HEK293 (cell line): ENCODE results near the gene MCOLN1.
A peak's percentile ranks its signal among the peaks of the same experiment; 100 is the strongest.

ENCODE experiments used
- BCL11A ChIP-seq: fragments of 450-650 bp; formaldehyde crosslinking; IDR thresholded peaks from 2 replicates; pipeline ENCODE4 v1.5.1; 2016; ENCODE audit warnings: low read depth, missing biosample characterization, missing genetic modification characterization
- FEZF1 ChIP-seq: fragments of 450-650 bp; formaldehyde crosslinking; IDR thresholded peaks from 2 replicates; pipeline ENCODE4 v1.5.1; 2016; ENCODE audit warnings: missing biosample characterization, missing genetic modification characterization
- KLF16 ChIP-seq: fragments of 450-650 bp; formaldehyde crosslinking; IDR thresholded peaks from 2 replicates; pipeline ENCODE4 v1.5.1; 2017; ENCODE audit warnings: missing biosample characterization, missing genetic modification characterization
- KLF8 ChIP-seq: fragments of 450-650 bp; formaldehyde crosslinking; IDR thresholded peaks from 2 replicates; pipeline ENCODE4 v1.5.1; 2016; ENCODE audit warnings: missing biosample characterization, missing genetic modification characterization
- SCRT1 ChIP-seq: fragments of 450-650 bp; formaldehyde crosslinking; IDR thresholded peaks from 2 replicates; pipeline ENCODE4 v1.5.1; 2016; ENCODE audit warnings: missing biosample characterization, missing genetic modification characterization, borderline replicate concordance
- SP7 ChIP-seq: fragments of 450-650 bp; formaldehyde crosslinking; IDR thresholded peaks from 2 replicates; pipeline ENCODE4 v1.5.1; 2016; ENCODE audit warnings: missing biosample characterization, missing genetic modification characterization
- ZBTB1 ChIP-seq: fragments of 450-650 bp; formaldehyde crosslinking; IDR thresholded peaks from 2 replicates; pipeline ENCODE4 v1.5.1; 2016; ENCODE audit warnings: missing biosample characterization, missing genetic modification characterization
- ZBTB48 ChIP-seq: fragments of 450-650 bp; formaldehyde crosslinking; IDR thresholded peaks from 2 replicates; pipeline ENCODE4 v1.5.1; 2016; ENCODE audit warnings: missing biosample characterization, missing genetic modification characterization
- ZFP3 ChIP-seq: fragments of 450-650 bp; formaldehyde crosslinking; IDR thresholded peaks from 2 replicates; pipeline ENCODE4 v1.5.1; 2016; ENCODE audit warnings: low read depth, missing biosample characterization, missing genetic modification characterization
- ZFP37 ChIP-seq: fragments of 450-650 bp; formaldehyde crosslinking; IDR thresholded peaks from 2 replicates; pipeline ENCODE4 v1.5.1; 2016; ENCODE audit warnings: missing biosample characterization, missing genetic modification characterization
- ZNF112 ChIP-seq: fragments of 450-650 bp; formaldehyde crosslinking; IDR thresholded peaks from 2 replicates; pipeline ENCODE4 v1.5.0; 2017; ENCODE audit warnings: missing biosample characterization, missing genetic modification characterization
- ZNF146 ChIP-seq: fragments of 450-650 bp; formaldehyde crosslinking; IDR thresholded peaks from 2 replicates; pipeline ENCODE4 v1.5.1; 2016; ENCODE audit warnings: missing biosample characterization, missing genetic modification characterization
- ZNF155 ChIP-seq: fragments of 450-650 bp; formaldehyde crosslinking; IDR thresholded peaks from 2 replicates; pipeline ENCODE4 v1.5.1; 2016; ENCODE audit warnings: missing biosample characterization, missing genetic modification characterization
- ZNF157 ChIP-seq: fragments of 450-650 bp; formaldehyde crosslinking; IDR thresholded peaks from 2 replicates; pipeline ENCODE4 v1.5.1; 2016; ENCODE audit warnings: missing biosample characterization, missing genetic modification characterization
- ZNF174 ChIP-seq: fragments of 450-650 bp; formaldehyde crosslinking; IDR thresholded peaks from 2 replicates; pipeline ENCODE4 v1.5.0; 2017; ENCODE audit warnings: missing biosample characterization, mild to moderate bottlenecking, missing genetic modification characterization
- ZNF184 ChIP-seq: fragments of 450-650 bp; IDR thresholded peaks from 2 replicates; pipeline ENCODE4 v1.5.1; 2018; ENCODE audit warnings: missing biosample characterization, mild to moderate bottlenecking, missing genetic modification characterization
- ZNF211 ChIP-seq: fragments of 450-650 bp; formaldehyde crosslinking; IDR thresholded peaks from 2 replicates; pipeline ENCODE4 v1.5.1; 2016; ENCODE audit warnings: low read depth, missing biosample characterization, missing genetic modification characterization
- ZNF221 ChIP-seq: fragments of 450-650 bp; formaldehyde crosslinking; IDR thresholded peaks from 2 replicates; pipeline ENCODE4 v1.5.1; 2017; ENCODE audit warnings: missing biosample characterization, missing genetic modification characterization, borderline replicate concordance
- ZNF302 ChIP-seq: fragments of 450-650 bp; formaldehyde crosslinking; IDR thresholded peaks from 2 replicates; pipeline ENCODE4 v1.5.1; 2016; ENCODE audit warnings: missing biosample characterization, missing genetic modification characterization, low read depth
- ZNF341 ChIP-seq: fragments of 450-650 bp; formaldehyde crosslinking; IDR thresholded peaks from 2 replicates; pipeline ENCODE4; 2016; ENCODE audit warnings: low read depth, missing biosample characterization, missing genetic modification characterization
- ZNF354C ChIP-seq: fragments of 450-650 bp; formaldehyde crosslinking; IDR thresholded peaks from 2 replicates; pipeline ENCODE4 v1.5.1; 2016; ENCODE audit warnings: missing biosample characterization, missing genetic modification characterization, low read depth, borderline replicate concordance
- ZNF37A ChIP-seq: fragments of 450-650 bp; IDR thresholded peaks from 2 replicates; pipeline ENCODE4 v1.5.1; 2018; ENCODE audit warnings: missing biosample characterization, missing genetic modification characterization
- ZNF433 ChIP-seq: fragments of 450-650 bp; formaldehyde crosslinking; IDR thresholded peaks from 2 replicates; pipeline ENCODE4 v1.5.1; 2016; ENCODE audit warnings: missing biosample characterization, missing genetic modification characterization, low read depth
- ZNF544 ChIP-seq: fragments of 450-650 bp; formaldehyde crosslinking; IDR thresholded peaks from 2 replicates; pipeline ENCODE4 v1.5.0; 2017; ENCODE audit warnings: missing biosample characterization, missing genetic modification characterization
- ZNF548 ChIP-seq: fragments of 450-650 bp; formaldehyde crosslinking; IDR thresholded peaks from 2 replicates; pipeline ENCODE4 v1.5.1; 2016; ENCODE audit warnings: missing biosample characterization, missing genetic modification characterization
- ZNF558 ChIP-seq: fragments of 450-650 bp; formaldehyde crosslinking; IDR thresholded peaks from 2 replicates; pipeline ENCODE4 v1.5.1; 2016; ENCODE audit warnings: missing biosample characterization, missing genetic modification characterization
- ZNF664 ChIP-seq: fragments of 450-650 bp; formaldehyde crosslinking; IDR thresholded peaks from 2 replicates; pipeline ENCODE4 v1.5.1; 2016; ENCODE audit warnings: missing biosample characterization, missing genetic modification characterization
- ZNF791 ChIP-seq: fragments of 450-650 bp; formaldehyde crosslinking; IDR thresholded peaks from 2 replicates; pipeline ENCODE4 v1.5.1; 2016; ENCODE audit warnings: missing biosample characterization, missing genetic modification characterization
- ZNF837 ChIP-seq: fragments of 450-650 bp; formaldehyde crosslinking; IDR thresholded peaks from 2 replicates; pipeline ENCODE4 v1.5.1; 2016; ENCODE audit warnings: missing biosample characterization, missing genetic modification characterization
- ZSCAN30 ChIP-seq: fragments of 450-650 bp; IDR thresholded peaks from 2 replicates; pipeline ENCODE4 v1.5.1; 2018; ENCODE audit warnings: missing biosample characterization, mild to moderate bottlenecking, missing genetic modification characterization, moderate library complexity
- ZXDB ChIP-seq: fragments of 450-650 bp; formaldehyde crosslinking; IDR thresholded peaks from 2 replicates; pipeline ENCODE4 v1.5.1; 2016; ENCODE audit warnings: missing biosample characterization, missing genetic modification characterization
- TF ChIP-seq, protein P1 (sequence below): fragments of 450-650 bp; formaldehyde crosslinking; IDR thresholded peaks from 2 replicates; pipeline ENCODE4 v1.5.1; 2016; ENCODE audit warnings: missing biosample characterization, missing genetic modification characterization
- TF ChIP-seq, protein P2 (sequence below): fragments of 450-650 bp; formaldehyde crosslinking; IDR thresholded peaks from 2 replicates; pipeline ENCODE4 v1.5.1; 2016; ENCODE audit warnings: missing biosample characterization, missing genetic modification characterization
- TF ChIP-seq, protein P3 (sequence below): fragments of 450-650 bp; formaldehyde crosslinking; IDR thresholded peaks from 2 replicates; pipeline ENCODE4 v1.5.1; 2016; ENCODE audit warnings: missing biosample characterization, missing genetic modification characterization
- TF ChIP-seq, protein P4 (sequence below): sonication (generic); formaldehyde crosslinking; IDR thresholded peaks from 2 replicates; pipeline ENCODE4 v1.8.1; 2022; ENCODE audit warnings: mild to moderate bottlenecking, moderate library complexity, missing genetic modification reagents

The MCOLN1 gene

DNA sequence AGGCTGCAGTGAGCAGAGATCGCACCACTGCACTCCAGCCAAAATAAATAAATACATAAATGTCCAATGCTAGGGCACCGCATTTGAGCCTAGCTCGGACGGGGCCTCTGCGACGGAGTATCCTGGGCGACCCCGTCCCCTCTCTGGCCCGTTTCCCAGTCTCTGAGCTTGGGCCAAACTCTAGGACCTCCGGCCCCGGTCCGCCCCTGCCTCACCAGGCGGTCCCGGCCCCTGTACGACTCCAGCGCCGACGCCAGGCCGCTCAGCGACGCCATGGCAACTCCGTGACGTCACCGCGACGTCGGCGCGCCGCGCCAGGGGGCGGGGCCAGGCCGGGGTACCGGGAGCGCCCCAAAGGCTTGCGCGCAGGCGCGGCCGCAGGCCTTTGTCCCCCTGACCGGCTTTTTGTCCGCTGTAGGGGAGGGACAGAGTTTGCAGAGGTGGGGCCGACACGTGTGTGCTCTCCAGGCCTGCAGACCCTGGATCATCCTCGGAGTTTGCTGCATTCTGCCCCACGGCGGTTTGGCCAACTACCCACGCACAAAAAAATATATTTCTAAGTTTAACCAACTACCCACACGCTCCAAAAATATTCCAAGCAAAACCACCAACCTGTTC is 33.6 kb upstream of the MCOLN1 start, which contains the start of gene PEX11G (continued):
- TF ChIP-seq, protein P1, sequence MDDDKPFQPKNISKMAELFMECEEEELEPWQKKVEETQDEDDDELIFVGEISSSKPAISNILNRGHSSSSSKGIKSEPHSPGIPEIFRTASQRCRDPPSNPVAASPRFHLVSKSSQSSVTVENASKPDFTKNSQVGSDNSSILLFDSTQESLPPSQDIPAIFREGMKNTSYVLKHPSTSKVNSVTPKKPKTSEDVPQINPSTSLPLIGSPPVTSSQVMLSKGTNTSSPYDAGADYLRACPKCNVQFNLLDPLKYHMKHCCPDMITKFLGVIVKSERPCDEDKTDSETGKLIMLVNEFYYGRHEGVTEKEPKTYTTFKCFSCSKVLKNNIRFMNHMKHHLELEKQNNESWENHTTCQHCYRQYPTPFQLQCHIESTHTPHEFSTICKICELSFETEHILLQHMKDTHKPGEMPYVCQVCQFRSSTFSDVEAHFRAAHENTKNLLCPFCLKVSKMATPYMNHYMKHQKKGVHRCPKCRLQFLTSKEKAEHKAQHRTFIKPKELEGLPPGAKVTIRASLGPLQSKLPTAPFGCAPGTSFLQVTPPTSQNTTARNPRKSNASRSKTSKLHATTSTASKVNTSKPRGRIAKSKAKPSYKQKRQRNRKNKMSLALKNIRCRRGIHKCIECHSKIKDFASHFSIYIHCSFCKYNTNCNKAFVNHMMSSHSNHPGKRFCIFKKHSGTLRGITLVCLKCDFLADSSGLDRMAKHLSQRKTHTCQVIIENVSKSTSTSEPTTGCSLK: no peak
- TF ChIP-seq KLF8 (tag by site-specific recombination) (peak; percentile 46; the same call in 1 of the 2 replicates), ZNF157 (no peak), ZBTB48 (0 out of 2 replicates have a peak, but pooled peaks have one; percentile 23), ZNF837 (tag by site-specific recombination) (no peak), ZFP3 (tag by site-specific recombination) (no peak), ZNF37A (tag by site-specific recombination) (no peak), BCL11A (tag by site-specific recombination) (no peak), SP7 (tag by site-specific recombination) (0 out of 2 replicates have a peak, but pooled peaks have one; percentile 53), ZNF341 (tag by site-specific recombination) (no peak), ZNF664 (tag by site-specific recombination) (no peak), ZBTB1 (no peak), ZNF558 (tag by site-specific recombination) (no peak), ZSCAN30 (tag by site-specific recombination) (0 out of 2 replicates have a peak, but pooled peaks have one; percentile 21), ZNF354C (tag by site-specific recombination) (no peak), ZNF146 (tag by site-specific recombination) (no peak), KLF16 (tag by site-specific recombination) (0 out of 2 replicates have a peak, but pooled peaks have one; percentile 53), SCRT1 (tag by site-specific recombination) (no peak), ZNF548 (no peak), ZFP37 (no peak), ZXDB (tag by site-specific recombination) (peak; percentile 95), ZNF184 (tag by site-specific recombination) (no peak), ZNF174 (no peak), ZNF221 (tag by site-specific recombination) (no peak), ZNF112 (tag by site-specific recombination) (no peak), ZNF302 (no peak), FEZF1 (no peak), ZNF791 (no peak), ZNF544 (tag by site-specific recombination) (no peak), ZNF155 (tag by site-specific recombination) (no peak), ZNF211 (tag by site-specific recombination) (no peak), ZNF433 (tag by site-specific recombination) (no peak)
- TF ChIP-seq, protein P2, sequence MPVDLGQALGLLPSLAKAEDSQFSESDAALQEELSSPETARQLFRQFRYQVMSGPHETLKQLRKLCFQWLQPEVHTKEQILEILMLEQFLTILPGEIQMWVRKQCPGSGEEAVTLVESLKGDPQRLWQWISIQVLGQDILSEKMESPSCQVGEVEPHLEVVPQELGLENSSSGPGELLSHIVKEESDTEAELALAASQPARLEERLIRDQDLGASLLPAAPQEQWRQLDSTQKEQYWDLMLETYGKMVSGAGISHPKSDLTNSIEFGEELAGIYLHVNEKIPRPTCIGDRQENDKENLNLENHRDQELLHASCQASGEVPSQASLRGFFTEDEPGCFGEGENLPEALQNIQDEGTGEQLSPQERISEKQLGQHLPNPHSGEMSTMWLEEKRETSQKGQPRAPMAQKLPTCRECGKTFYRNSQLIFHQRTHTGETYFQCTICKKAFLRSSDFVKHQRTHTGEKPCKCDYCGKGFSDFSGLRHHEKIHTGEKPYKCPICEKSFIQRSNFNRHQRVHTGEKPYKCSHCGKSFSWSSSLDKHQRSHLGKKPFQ: no peak
- TF ChIP-seq, protein P3, sequence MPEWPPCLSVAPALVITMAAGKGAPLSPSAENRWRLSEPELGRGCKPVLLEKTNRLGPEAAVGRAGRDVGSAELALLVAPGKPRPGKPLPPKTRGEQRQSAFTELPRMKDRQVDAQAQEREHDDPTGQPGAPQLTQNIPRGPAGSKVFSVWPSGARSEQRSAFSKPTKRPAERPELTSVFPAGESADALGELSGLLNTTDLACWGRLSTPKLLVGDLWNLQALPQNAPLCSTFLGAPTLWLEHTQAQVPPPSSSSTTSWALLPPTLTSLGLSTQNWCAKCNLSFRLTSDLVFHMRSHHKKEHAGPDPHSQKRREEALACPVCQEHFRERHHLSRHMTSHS (tag by site-specific recombination): no peak
- TF ChIP-seq, protein P4, sequence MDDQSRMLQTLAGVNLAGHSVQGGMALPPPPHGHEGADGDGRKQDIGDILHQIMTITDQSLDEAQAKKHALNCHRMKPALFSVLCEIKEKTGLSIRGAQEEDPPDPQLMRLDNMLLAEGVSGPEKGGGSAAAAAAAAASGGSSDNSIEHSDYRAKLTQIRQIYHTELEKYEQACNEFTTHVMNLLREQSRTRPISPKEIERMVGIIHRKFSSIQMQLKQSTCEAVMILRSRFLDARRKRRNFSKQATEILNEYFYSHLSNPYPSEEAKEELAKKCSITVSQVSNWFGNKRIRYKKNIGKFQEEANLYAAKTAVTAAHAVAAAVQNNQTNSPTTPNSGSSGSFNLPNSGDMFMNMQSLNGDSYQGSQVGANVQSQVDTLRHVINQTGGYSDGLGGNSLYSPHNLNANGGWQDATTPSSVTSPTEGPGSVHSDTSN (CRISPR knock-in tag): no peak
